Thyroid gland (tissue), 4 donors: ENCODE results near the gene SHC4. TPM values are rescaled to one million over a fixed set of nuclear protein-coding genes. Genes with fewer than 3 reads are reported as not detected.

Experiments used
- DNase-seq, 2 donors: peaks; one replicate each; pipeline ENCODE4 v3.0.0-alpha.2; 2019
- H3K27ac ChIP-seq, 3 donors: fragments of 200-600 bp; sonication (generic); 1 replicate in 2 of 3; 2 replicates in 1 of 3; pipeline ENCODE4 v1.5.1; 2016 to 2019; ENCODE audit warnings: mild to moderate bottlenecking in 1 of 3, moderate library complexity in 1 of 3
- H3K27me3 ChIP-seq: fragments of 200-600 bp; sonication (generic); one replicate; pipeline ENCODE4 v1.5.1; 2019
- H3K36me3 ChIP-seq, 2 donors: fragments of 200-600 bp; sonication (generic); one replicate each; pipeline ENCODE4 v1.5.1; 2016 to 2019
- H3K4me1 ChIP-seq, 2 donors: fragments of 200-600 bp; sonication (generic); one replicate each; pipeline ENCODE4 v1.5.1; 2017 to 2019
- H3K4me3 ChIP-seq, 3 donors: fragments of 200-600 bp; sonication (generic); replicated peaks in 1 of 3; 1 replicate in 2 of 3; 2 replicates in 1 of 3; pipeline ENCODE4 v1.5.1; 2016; ENCODE audit warnings: mild to moderate bottlenecking in 1 of 3
- H3K9me3 ChIP-seq: fragments of 200-600 bp; sonication (generic); one replicate; pipeline ENCODE4 v1.5.1; 2017
- POLR2A ChIP-seq, 2 donors: fragments of 450-650 bp; IDR thresholded peaks; one replicate each; pipeline ENCODE4 v1.6.1; 2017; ENCODE audit warnings: antibody characterized with exemption in 2 of 2, mild to moderate bottlenecking in 2 of 2, moderate library complexity in 1 of 2
- WGBS, 2 donors: methylation state at CpG; one replicate each; pipeline ENCODE4 v1.1.5; 2017; 5-methylcytosine and 5-hydroxymethylcytosine counted together
- intact Hi-C: fragments of 100-400 bp; cut with DNase I; formaldehyde crosslinking; loops from one replicate; pipeline ENCODE4 v1.15.1; 2023
- total RNA-seq, 4 donors: library from RNA; depleted of rRNA; stranded (reverse); fragments of >200 nt; gene quantifications; one replicate each; pipeline ENCODE4 v1.2.3, GENCODE V29; 2016
- TF ChIP-seq, protein P1 (sequence below), 6 experiments: fragments of 200-600 bp in 3 of 6; fragments of 450-650 bp in 3 of 6; sonication (generic) in 3 of 6; IDR thresholded peaks; one replicate each; pipeline ENCODE4 v1.5.1; 2016 to 2019; ENCODE audit warnings: antibody characterized with exemption in 6 of 6, mild to moderate bottlenecking in 2 of 6, inconsistent platforms in 1 of 6, moderate library complexity in 1 of 6

Gene SHC4
- total RNA-seq, 4 donors from 2014 or later = 0.13 to 1.1 (median 0.49) TPM

DNA sequence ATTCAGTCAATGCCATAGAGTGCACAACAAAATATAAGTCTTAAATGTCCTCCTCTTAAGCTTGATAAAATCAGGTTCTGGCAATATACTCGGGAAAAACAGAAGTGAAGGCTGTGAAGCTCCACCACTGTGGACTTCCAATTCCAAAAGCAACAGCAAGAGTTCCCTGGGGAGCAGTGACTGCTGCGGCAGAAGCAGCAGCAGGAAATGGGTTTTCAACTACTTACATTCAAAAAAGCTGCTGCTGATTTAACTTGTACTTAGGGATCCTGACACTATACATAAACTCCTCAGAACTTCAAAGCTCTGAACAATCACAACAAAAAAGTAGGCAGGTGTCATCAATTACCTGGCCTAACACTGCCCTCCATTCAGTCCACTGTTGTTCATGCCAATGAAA lies 157.6 kb downstream of the SHC4 start:
- Histone ChIP-seq H3K4me3 (no peak overlapping the region), H3K27me3 (no peaks in the 10 kb centered on the region), H3K27ac (no peak overlapping the region), H3K36me3 (no peaks in the 10 kb centered on the region), H3K4me1 (peaks cover 0 to 18% of the 10 kb centered on the region in 2 donors), H3K9me3 (no peaks in the 10 kb centered on the region)
- intact Hi-C loops = no loop called here
- WGBS, 2 donors = 42 to 47% methylated on average over 2 of the region's 2 CpGs
- TF ChIP-seq, protein P1, sequence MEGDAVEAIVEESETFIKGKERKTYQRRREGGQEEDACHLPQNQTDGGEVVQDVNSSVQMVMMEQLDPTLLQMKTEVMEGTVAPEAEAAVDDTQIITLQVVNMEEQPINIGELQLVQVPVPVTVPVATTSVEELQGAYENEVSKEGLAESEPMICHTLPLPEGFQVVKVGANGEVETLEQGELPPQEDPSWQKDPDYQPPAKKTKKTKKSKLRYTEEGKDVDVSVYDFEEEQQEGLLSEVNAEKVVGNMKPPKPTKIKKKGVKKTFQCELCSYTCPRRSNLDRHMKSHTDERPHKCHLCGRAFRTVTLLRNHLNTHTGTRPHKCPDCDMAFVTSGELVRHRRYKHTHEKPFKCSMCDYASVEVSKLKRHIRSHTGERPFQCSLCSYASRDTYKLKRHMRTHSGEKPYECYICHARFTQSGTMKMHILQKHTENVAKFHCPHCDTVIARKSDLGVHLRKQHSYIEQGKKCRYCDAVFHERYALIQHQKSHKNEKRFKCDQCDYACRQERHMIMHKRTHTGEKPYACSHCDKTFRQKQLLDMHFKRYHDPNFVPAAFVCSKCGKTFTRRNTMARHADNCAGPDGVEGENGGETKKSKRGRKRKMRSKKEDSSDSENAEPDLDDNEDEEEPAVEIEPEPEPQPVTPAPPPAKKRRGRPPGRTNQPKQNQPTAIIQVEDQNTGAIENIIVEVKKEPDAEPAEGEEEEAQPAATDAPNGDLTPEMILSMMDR (IDR thresholded peaks at IDR 0.05) = no peak
- no peak for TF ChIP-seq POLR2A (IDR thresholded peaks at IDR 0.05)
- DNase-seq = no peak

DNA sequence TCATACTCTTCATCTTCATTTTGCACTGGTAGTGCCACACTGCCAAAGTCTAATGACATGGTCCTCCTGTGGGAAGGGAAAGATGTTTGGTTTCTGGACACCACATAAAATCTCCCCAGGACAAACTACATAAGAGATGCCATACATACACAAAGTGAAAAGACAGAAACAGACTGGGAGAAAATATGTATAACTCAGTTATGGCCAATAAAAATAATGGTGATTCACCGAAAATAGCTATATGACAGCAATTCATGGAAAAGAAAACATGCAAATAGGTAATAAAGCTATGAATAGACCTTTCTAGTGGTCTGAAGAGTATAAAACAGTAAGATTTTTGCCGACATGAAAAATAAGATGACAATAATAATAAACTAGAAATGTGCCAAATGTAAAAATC lies 158.1 kb downstream of the SHC4 start:
- WGBS, 2 donors = 44 to 89% methylated on average over 2 of the region's 2 CpGs
- TF ChIP-seq, protein P1 (IDR thresholded peaks at IDR 0.05) = no peak
- TF ChIP-seq POLR2A (IDR thresholded peaks at IDR 0.05) = no peak
- Histone ChIP-seq H3K4me3 (no peak overlapping the region), H3K27me3 (no peaks in the 10 kb centered on the region), H3K4me1 (peaks cover 0 to 18% of the 10 kb centered on the region in 2 donors), H3K9me3 (no peaks in the 10 kb centered on the region), H3K36me3 (no peaks in the 10 kb centered on the region), H3K27ac (no peak overlapping the region)
- intact Hi-C loops = no loop called here
- no peak for DNase-seq

DNA sequence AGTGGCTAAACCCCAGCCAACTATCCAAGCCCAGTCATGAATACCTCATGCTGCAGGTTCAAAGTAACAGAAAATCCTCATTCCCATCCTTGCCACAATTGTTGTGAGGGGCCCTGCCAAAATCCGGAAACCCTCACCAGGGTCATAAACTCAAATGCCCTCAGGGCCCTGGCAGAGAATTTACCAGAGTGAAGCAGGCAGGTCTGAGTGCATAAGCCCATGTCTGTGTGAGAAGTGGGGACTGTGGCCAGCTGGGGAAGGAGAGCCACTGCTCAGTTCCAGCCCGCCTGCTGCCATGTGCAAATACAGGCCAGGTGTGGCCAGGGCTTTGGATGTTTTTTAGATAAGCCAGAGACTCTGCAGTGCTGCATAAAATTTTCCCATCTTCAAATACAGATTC lies 159.8 kb downstream of the SHC4 start:
- Histone ChIP-seq H3K4me1 (peaks cover 0 to 10% of the 10 kb centered on the region in 2 donors), H3K4me3 (no peak overlapping the region), H3K9me3 (no peaks in the 10 kb centered on the region), H3K27ac (no peak overlapping the region), H3K36me3 (no peaks in the 10 kb centered on the region), H3K27me3 (no peaks in the 10 kb centered on the region)
- TF ChIP-seq, protein P1 (IDR thresholded peaks at IDR 0.05) = no peak
- no peak for TF ChIP-seq POLR2A (IDR thresholded peaks at IDR 0.05)
- intact Hi-C loops = no loop called here
- 80 to 84% methylated on average over 2 of the region's 2 CpGs for WGBS, 2 donors
- peak; percentile 28 to 30 for DNase-seq

DNA sequence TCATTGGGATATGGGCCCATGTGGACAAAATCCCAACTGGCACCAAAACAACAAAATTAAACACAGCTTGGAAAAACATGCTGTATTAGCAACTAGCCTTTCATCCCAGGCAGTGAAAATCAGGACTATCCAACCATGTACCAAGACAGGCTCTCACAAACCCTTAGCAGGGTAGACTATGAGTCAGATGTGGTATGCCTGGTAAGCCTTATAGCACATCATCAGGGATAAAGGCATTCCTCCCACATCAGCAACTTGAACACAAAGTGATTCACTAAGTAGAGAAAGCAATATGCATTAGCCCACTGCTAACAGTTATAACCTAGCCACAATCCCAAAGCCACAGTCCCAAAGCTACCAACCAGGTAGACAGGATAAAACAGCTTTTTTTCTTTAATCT lies 160.9 kb downstream of the SHC4 start:
- no peaks in the 10 kb centered on the region for H3K36me3 ChIP-seq
- DNase-seq = peak in 1 of 2 donors; percentile 12
- no peaks in the 10 kb centered on the region for H3K9me3 ChIP-seq
- TF ChIP-seq, protein P1 (IDR thresholded peaks at IDR 0.05) = no peak
- no peak for TF ChIP-seq POLR2A (IDR thresholded peaks at IDR 0.05)
- H3K4me3 ChIP-seq = no peak overlapping the region
- intact Hi-C loops = no loop called here
- peaks cover 0 to 10% of the 10 kb centered on the region in 2 donors for H3K4me1 ChIP-seq
- H3K27me3 ChIP-seq = no peaks in the 10 kb centered on the region
- H3K27ac ChIP-seq = no peak overlapping the region

DNA sequence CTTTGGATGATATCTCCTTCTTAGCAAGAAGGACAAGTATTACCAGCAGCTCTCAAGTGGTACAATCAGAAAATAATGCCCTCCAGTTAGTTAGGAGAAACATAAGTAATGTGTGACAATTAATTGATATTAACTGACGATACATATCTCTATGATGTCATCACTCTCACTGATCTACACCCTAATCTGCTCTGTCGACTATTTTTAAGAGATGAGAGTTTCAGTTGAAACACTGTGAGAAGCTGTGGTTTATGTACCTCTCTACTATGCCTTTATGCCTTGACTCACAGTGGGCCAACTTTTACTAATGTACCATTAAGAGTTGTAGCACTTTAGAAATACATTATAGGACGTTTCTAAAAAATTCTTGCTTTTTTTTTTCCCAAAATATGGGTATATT lies 161.5 kb downstream of the SHC4 start:
- 84 to 92% methylated on average over 3 of the region's 3 CpGs for WGBS, 2 donors
- Histone ChIP-seq H3K27ac (no peak overlapping the region), H3K9me3 (no peaks in the 10 kb centered on the region), H3K4me1 (peaks cover 1 to 14% of the 10 kb centered on the region in 2 donors), H3K27me3 (no peaks in the 10 kb centered on the region), H3K36me3 (no peaks in the 10 kb centered on the region), H3K4me3 (no peak overlapping the region)
- no peak for TF ChIP-seq POLR2A (IDR thresholded peaks at IDR 0.05)
- TF ChIP-seq, protein P1 (IDR thresholded peaks at IDR 0.05) = no peak
- no peak for DNase-seq
- intact Hi-C loops = no loop called here
